IPS-15b (cell line): ENCODE results near the gene MRPL11.
A peak's percentile ranks its signal among the peaks of the same experiment; 100 is the strongest.

Experiments used
- H3K27me3 ChIP-seq: one replicate; pipeline ENCODE4 v1.6.1; 2013; ENCODE audit warnings: low read length; ENCODE audit not compliant: control insufficient read depth, insufficient read depth
- H3K36me3 ChIP-seq: one replicate; pipeline ENCODE4 v1.6.1; 2013; ENCODE audit warnings: low read length; ENCODE audit not compliant: control insufficient read depth, insufficient read depth
- H3K4me1 ChIP-seq: one replicate; pipeline ENCODE4 v1.6.1; 2013; ENCODE audit warnings: mild to moderate bottlenecking, low read length; ENCODE audit not compliant: control insufficient read depth, insufficient read depth
- H3K4me3 ChIP-seq: one replicate; pipeline ENCODE4 v1.5.1; 2013; ENCODE audit warnings: low read depth, low read length
- H3K9ac ChIP-seq: one replicate; pipeline ENCODE4 v1.6.1; 2013; ENCODE audit warnings: low read depth, mild to moderate bottlenecking, low read length
- H3K9me3 ChIP-seq: one replicate; pipeline ENCODE4 v1.6.1; 2013; ENCODE audit warnings: mild to moderate bottlenecking, low read length; ENCODE audit not compliant: control insufficient read depth, insufficient read depth

The MRPL11 gene

GRCh38 chr11:66438504-66439466 lies at the start of gene MRPL11:
MRPL11 (minus strand) TSS chr11:66438848; CDS start chr11:66438754, 94 bp downstream.
- Histone ChIP-seq H3K36me3 (peaks cover 15% of the 10 kb centered on the region), H3K4me3 (peak within 1 kb of the TSS; percentile 99), H3K4me1 (no peaks in the 10 kb centered on the region), H3K27me3 (no peaks in the 10 kb centered on the region), H3K9ac (peak within 1 kb of the TSS; percentile 90), H3K9me3 (no peaks in the 10 kb centered on the region)

- Histone ChIP-seq H3K4me3 (no peak overlapping the region), H3K9ac (no peak overlapping the region), H3K4me1 (no peaks in the 10 kb centered on the region), H3K27me3 (no peaks in the 10 kb centered on the region), H3K9me3 (no peaks in the 10 kb centered on the region), H3K36me3 (peaks cover 10% of the 10 kb centered on the region)
These were observed 46.2 kb upstream of the MRPL11 start for GRCh38 chr11:66484806-66485380.

DNA sequence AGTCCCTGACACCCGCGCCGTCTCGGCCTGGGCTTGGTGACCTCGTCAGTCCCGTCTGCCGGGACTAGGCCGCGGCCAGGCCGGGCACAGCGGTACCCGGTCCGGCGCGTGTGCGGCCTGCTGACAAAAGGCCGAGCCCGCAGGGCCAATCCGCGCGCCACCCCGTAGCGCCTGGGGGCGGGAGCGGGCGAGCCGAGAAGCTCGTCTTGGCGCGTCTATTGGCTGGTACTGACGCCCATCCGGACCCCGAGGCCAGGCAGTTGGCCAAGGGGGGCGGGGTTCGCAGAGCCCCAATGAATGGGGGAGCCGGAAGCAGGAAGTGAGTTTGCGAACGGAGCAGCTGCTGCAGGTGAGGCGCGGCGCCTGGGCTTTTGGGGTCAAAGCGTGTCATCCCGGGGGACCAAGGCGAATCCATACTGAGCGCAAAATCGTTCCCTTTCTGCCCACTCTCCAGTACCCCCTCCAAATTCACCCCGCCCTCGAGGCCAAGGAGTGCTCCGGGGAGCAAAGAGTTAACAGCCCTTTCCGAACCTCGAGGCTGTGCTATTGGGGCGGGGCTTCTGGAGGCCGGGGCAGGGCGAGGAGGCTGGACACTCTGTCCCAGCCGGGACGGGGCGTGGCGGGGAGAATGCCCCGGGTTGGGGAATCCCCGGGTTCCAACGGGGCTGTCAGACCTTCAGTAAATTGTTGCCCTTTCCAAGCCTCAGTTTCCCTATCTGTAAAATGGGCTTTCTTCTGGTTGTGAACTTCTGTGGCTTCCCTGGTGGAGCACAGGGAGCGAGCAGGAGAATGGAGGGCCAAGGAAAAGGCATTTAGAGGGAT lies 41.7 kb upstream of the MRPL11 start, which contains the start of gene DPP3:
Gene DPP3 (plus strand): TSS at position 318 of the 822 bp plus-strand sequence. CDS start 1,767 bp downstream, outside the sequence.
- peak within 1 kb of the TSS; percentile 77 for H3K9ac ChIP-seq
- H3K4me3 ChIP-seq, result peak within 1 kb of the TSS; percentile 80
- no peaks in the 10 kb centered on the region for H3K4me1 ChIP-seq
- peaks cover 8% of the 10 kb centered on the region for H3K36me3 ChIP-seq
- no peaks in the 10 kb centered on the region for H3K9me3 ChIP-seq
- H3K27me3 ChIP-seq, result no peaks in the 10 kb centered on the region

DNA sequence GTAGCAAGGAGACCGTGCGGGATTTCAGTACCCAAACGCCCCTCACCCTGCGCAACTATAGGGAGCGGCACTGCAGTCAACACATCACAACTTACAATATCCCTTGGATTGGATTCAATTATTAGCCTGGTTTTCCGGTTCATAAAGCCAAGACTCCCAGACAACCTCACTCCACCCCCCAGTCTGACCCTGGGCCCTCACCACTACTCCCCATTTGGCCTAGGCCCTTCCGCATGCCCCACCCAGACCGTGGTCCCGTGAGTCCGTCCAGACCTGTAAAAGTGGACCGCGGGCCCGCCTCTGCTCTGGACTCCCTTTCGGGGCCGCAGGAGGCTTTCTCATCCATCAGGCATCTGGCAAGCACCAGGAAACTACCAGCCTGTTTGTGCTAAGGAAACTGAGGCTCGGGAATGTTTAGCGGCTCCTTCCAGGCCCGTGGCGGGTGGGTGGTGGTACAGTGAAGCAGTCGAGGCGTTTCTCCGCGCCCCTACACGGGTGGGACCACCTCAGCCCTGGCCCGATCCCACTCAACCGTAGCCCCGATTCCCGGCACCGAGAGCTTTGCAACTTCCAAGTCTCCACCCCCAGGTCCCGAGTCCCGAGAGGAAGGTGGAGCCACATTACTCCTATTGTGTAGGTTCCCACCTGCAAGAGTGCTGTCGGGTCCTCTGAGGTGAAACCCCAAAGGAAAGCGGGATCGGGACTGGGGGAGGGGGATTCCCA lies 40.9 kb upstream of the MRPL11 start:
- H3K9me3 ChIP-seq, result no peaks in the 10 kb centered on the region
- no peaks in the 10 kb centered on the region for H3K27me3 ChIP-seq
- H3K9ac ChIP-seq, result peak overlapping the region; percentile 77
- H3K4me1 ChIP-seq, result no peaks in the 10 kb centered on the region
- peaks cover 5% of the 10 kb centered on the region for H3K36me3 ChIP-seq
- peak overlapping the region; percentile 80 for H3K4me3 ChIP-seq

- H3K4me3 ChIP-seq, result peak overlapping the region; percentile 80
- H3K4me1 ChIP-seq, result no peaks in the 10 kb centered on the region
- H3K36me3 ChIP-seq, result peaks cover 5% of the 10 kb centered on the region
- H3K9me3 ChIP-seq, result no peaks in the 10 kb centered on the region
- H3K9ac ChIP-seq, result peak overlapping the region; percentile 77
- no peaks in the 10 kb centered on the region for H3K27me3 ChIP-seq
These were observed 40.2 kb upstream of the MRPL11 start for GRCh38 chr11:66478729-66479393.

DNA sequence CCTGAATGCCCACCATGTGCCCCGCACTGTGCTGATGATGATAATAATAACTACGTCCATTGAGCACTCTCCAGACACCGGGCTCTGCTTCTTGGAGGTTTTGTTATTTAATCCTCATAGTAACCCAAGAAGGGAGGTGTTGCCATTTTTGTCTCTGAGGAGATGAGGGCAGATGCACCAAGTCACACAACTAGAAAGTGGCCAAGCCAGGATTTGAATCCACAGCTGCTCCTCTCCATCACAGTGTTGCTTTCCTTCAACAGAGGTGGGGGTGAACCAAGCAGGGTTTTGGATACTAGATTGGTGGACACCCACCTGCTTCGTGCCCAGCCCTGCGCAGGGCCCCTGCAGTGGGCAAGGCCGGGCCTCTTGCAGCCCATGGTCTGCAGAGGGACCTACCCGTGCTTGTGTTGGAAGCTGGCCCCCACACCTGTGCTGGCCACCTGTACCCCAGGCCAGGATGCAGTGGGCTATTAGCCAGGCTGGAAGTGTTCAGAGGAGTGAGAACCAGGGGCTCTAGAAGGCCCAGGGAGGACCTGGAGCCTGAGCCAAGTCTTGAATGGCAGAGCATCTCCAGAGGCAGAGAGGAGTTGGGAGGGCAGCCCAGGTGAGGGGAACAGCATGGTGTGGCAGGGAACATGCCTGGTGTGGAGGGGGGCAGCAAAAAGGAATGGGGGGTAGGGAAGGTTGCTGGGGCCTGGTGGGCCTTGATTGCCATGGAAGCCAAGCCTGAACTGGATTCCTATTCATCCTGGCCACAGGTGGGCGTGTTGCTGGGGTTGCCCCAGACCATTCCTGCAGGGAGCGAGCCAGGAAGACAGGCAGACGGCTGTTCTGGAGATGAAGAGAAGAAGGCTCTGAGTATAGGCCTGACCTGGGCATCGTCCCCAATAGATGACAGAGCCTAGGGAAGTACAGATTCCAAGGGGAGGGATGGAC lies 38.9 kb upstream of the MRPL11 start:
- H3K4me1 ChIP-seq, result no peaks in the 10 kb centered on the region
- no peaks in the 10 kb centered on the region for H3K9me3 ChIP-seq
- no peaks in the 10 kb centered on the region for H3K27me3 ChIP-seq
- peaks cover 5% of the 10 kb centered on the region for H3K36me3 ChIP-seq
- H3K4me3 ChIP-seq, result no peak overlapping the region
- no peak overlapping the region for H3K9ac ChIP-seq

DNA sequence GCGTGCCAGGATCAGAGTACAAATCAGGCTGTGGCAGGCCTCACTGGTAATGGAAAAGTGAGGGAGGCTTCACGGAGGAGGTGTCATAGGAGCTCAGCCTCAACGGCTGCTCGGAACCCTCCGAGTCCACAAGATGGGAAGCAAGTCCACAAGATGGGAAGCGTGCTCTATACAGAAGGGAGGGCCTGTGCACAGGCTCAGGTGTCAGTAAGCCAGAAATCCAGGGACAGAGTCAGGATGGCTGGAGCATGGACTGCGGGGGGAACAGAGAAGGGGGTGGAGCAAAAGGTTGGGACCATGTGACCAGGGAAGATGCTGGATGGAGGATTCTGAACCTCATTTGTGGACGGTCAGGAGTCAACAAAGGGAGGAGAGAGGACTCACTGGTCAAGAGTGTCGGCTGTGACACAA lies 38.2 kb upstream of the MRPL11 start:
- Histone ChIP-seq H3K9ac (no peak overlapping the region), H3K9me3 (no peaks in the 10 kb centered on the region), H3K4me3 (no peak overlapping the region), H3K4me1 (no peaks in the 10 kb centered on the region), H3K27me3 (no peaks in the 10 kb centered on the region), H3K36me3 (peaks cover 5% of the 10 kb centered on the region)

- Histone ChIP-seq H3K4me3 (no peak overlapping the region), H3K36me3 (peaks cover 5% of the 10 kb centered on the region), H3K27me3 (no peaks in the 10 kb centered on the region), H3K4me1 (no peaks in the 10 kb centered on the region), H3K9ac (no peak overlapping the region), H3K9me3 (no peaks in the 10 kb centered on the region)
These were observed 37.7 kb upstream of the MRPL11 start for GRCh38 chr11:66476173-66476840.

GRCh38 chr11:66475349-66476172 lies 36.9 kb upstream of the MRPL11 start:
- Histone ChIP-seq H3K27me3 (no peaks in the 10 kb centered on the region), H3K4me1 (no peaks in the 10 kb centered on the region), H3K9me3 (no peaks in the 10 kb centered on the region), H3K4me3 (no peak overlapping the region), H3K36me3 (peaks cover 5% of the 10 kb centered on the region), H3K9ac (no peak overlapping the region)
